ENCODE data around the gene COMMD7.

COMMD7 gene

DNA sequence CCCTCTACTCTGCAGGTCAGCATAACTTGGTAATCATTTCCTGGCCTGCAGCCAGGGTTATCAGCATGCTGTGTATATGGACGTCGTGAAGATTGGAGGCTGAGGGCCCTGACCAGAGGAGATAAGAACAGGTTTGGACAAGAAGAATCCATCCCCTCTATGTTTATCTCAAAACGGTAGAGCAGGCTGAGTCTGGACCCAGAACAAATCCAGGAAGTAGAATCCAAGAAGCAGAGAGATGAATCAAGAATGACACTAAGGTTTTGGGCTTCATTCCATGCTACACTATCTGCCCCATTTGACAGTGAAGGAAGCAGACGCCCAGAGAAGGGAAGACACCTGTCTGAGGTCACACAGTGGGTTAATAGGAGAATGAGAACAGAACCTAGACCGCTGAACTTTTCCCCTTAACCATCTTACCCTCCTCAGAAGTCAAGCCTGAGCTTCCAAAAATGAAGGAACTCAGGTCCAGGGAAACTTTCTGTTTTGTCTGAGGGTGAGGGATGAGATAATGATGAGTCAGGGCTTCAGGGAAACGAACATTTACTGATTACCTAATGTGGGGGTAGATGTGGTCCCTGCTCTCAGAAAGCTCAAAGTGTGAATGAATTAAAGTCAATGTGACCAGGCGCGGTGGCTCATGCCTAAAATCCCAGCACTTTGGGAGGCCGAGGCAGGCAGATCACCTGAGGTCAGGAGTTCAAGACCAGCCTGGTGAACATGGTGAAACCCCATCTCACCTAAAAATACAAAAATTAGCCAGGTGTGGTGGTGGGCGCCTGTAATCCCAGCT lies 9.4 kb upstream of the COMMD7 start:
- H3K27me3 ChIP-seq (ENCODE audit: insufficient read depth, low read length, poor library complexity) = no peaks in the 10 kb centered on the region
- H3K4me3 ChIP-seq (ENCODE audit: low read length) = no peak overlapping the region
- no peak overlapping the region for H2BK15ac ChIP-seq (replicated peaks; ENCODE audit: low read depth)
- no peak overlapping the region for H3K56ac ChIP-seq (ENCODE audit: low read length)
- H2BK120ac ChIP-seq (ENCODE audit: low read depth, low read length) = no peak overlapping the region
- H3K27ac ChIP-seq (ENCODE audit: low read depth, low read length) = no peak overlapping the region
- no peaks in the 10 kb centered on the region for H3K79me1 ChIP-seq (ENCODE audit: low read length)
- H3K4ac ChIP-seq (ENCODE audit: low read depth, low read length) = no peak overlapping the region
- no peak overlapping the region for H3K9ac ChIP-seq (ENCODE audit: low read length)
- H3K79me2 ChIP-seq (ENCODE audit: control insufficient read depth, insufficient read depth, low read length) = no peaks in the 10 kb centered on the region
- no CpG with 5 or more reads among the region's 10 CpGs for WGBS (ENCODE audit: extremely low coverage, insufficient coverage, low lambda C conversion rate)
- no peak for DNase-seq
- no peak overlapping the region for H2AK5ac ChIP-seq (ENCODE audit: low read length)
- no peak overlapping the region for H2BK5ac ChIP-seq (ENCODE audit: low read length)
- H3K4me2 ChIP-seq (ENCODE audit: low read length) = no peak overlapping the region
- no peak overlapping the region for H4K8ac ChIP-seq (ENCODE audit: low read depth, low read length)
- H3K4me1 ChIP-seq (ENCODE audit: control insufficient read depth, low read depth, low read length) = peaks cover 6% of the 10 kb centered on the region
- H3K23ac ChIP-seq (ENCODE audit: low read length) = no peak overlapping the region
- no peak overlapping the region for H4K5ac ChIP-seq (ENCODE audit: low read length)
- H3K18ac ChIP-seq (ENCODE audit: low read length) = no peak overlapping the region
- no peaks in the 10 kb centered on the region for H3K36me3 ChIP-seq (ENCODE audit: control insufficient read depth, insufficient read depth, low read length)

DNA sequence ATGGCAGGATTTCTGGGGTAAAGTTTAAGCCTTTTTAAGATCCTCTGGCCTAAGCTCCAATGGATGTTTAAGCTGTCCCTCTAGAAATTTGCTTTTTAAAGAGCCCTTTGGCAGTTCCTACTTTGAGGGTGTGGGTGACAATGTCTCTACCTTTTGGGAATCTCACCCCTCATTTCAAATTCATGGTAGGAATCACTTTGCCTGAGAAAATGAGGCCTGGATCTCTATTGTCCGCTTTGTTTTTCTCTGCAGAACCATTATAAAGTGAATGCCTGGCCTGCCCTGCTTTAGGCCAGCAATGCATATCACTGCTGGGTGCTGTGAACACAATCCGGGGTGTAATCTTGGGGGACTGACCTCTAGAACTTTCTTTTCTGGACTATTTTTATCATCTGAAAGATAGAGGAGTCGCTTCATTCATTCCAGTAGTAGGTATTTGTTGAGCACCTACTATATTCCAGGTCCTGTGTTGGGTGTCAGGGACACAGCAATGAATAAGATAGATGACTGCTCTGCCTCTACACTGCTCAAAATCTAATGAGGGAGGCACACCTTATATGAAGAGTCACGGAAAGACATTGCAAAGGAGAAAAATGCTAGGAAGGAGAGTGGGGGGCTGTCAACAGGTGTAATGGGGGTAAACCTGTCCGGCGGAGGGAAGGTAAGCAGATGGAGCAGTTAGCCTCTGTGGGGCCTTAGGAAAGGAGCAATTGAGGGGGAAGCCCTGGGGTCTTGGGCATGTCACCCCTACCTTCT lies 8.6 kb upstream of the COMMD7 start:
- no peak overlapping the region for H3K56ac ChIP-seq (ENCODE audit: low read length)
- H3K4me1 ChIP-seq (ENCODE audit: control insufficient read depth, low read depth, low read length) = peaks cover 6% of the 10 kb centered on the region
- H3K9ac ChIP-seq (ENCODE audit: low read length) = no peak overlapping the region
- H3K4me3 ChIP-seq (ENCODE audit: low read length) = no peak overlapping the region
- DNase-seq = no peak
- H3K79me2 ChIP-seq (ENCODE audit: control insufficient read depth, insufficient read depth, low read length) = no peaks in the 10 kb centered on the region
- no peak overlapping the region for H3K4me2 ChIP-seq (ENCODE audit: low read length)
- no peak overlapping the region for H4K5ac ChIP-seq (ENCODE audit: low read length)
- no peak overlapping the region for H2BK15ac ChIP-seq (replicated peaks; ENCODE audit: low read depth)
- no peak overlapping the region for H3K23ac ChIP-seq (ENCODE audit: low read length)
- no peaks in the 10 kb centered on the region for H3K27me3 ChIP-seq (ENCODE audit: insufficient read depth, low read length, poor library complexity)
- H2BK120ac ChIP-seq (ENCODE audit: low read depth, low read length) = no peak overlapping the region
- H2AK5ac ChIP-seq (ENCODE audit: low read length) = no peak overlapping the region
- H2BK5ac ChIP-seq (ENCODE audit: low read length) = no peak overlapping the region
- no CpG with 5 or more reads among the region's 6 CpGs for WGBS (ENCODE audit: extremely low coverage, insufficient coverage, low lambda C conversion rate)
- H3K36me3 ChIP-seq (ENCODE audit: control insufficient read depth, insufficient read depth, low read length) = no peaks in the 10 kb centered on the region
- H4K8ac ChIP-seq (ENCODE audit: low read depth, low read length) = no peak overlapping the region
- H3K18ac ChIP-seq (ENCODE audit: low read length) = no peak overlapping the region
- H3K27ac ChIP-seq (ENCODE audit: low read depth, low read length) = no peak overlapping the region
- no peak overlapping the region for H3K4ac ChIP-seq (ENCODE audit: low read depth, low read length)
- no peaks in the 10 kb centered on the region for H3K79me1 ChIP-seq (ENCODE audit: low read length)

DNA sequence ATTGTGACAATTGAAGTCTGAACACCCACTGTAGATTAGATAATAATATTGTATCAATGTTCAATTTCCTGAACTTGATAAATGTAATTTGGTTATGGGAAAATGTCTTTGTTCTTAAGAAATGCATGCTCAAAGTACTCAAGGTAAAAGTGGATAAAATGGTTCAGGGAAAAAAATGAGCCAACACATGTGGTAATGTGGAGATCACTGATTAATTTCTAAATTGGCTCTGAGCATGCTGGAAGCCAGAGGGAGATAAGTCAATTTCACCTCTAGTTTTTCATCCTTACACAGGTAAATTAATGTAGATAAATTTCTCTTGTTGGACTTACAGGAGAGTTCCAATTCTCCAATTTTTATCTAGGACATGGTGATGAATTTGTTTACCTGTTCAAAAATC lies 8.0 kb upstream of the COMMD7 start:
- no peak overlapping the region for H3K23ac ChIP-seq (ENCODE audit: low read length)
- no peak overlapping the region for H4K8ac ChIP-seq (ENCODE audit: low read depth, low read length)
- DNase-seq = no peak
- peak overlapping the region; percentile 34 for H3K56ac ChIP-seq (ENCODE audit: low read length)
- H3K79me1 ChIP-seq (ENCODE audit: low read length) = no peaks in the 10 kb centered on the region
- no peak overlapping the region for H3K27ac ChIP-seq (ENCODE audit: low read depth, low read length)
- H3K4me3 ChIP-seq (ENCODE audit: low read length) = no peak overlapping the region
- H2BK5ac ChIP-seq (ENCODE audit: low read length) = no peak overlapping the region
- H3K9ac ChIP-seq (ENCODE audit: low read length) = no peak overlapping the region
- H3K79me2 ChIP-seq (ENCODE audit: control insufficient read depth, insufficient read depth, low read length) = no peaks in the 10 kb centered on the region
- no peak overlapping the region for H3K18ac ChIP-seq (ENCODE audit: low read length)
- no peak overlapping the region for H3K4me2 ChIP-seq (ENCODE audit: low read length)
- H3K36me3 ChIP-seq (ENCODE audit: control insufficient read depth, insufficient read depth, low read length) = no peaks in the 10 kb centered on the region
- H3K27me3 ChIP-seq (ENCODE audit: insufficient read depth, low read length, poor library complexity) = no peaks in the 10 kb centered on the region
- no peak overlapping the region for H2AK5ac ChIP-seq (ENCODE audit: low read length)
- no peak overlapping the region for H2BK15ac ChIP-seq (replicated peaks; ENCODE audit: low read depth)
- no peak overlapping the region for H3K4ac ChIP-seq (ENCODE audit: low read depth, low read length)
- H2BK120ac ChIP-seq (ENCODE audit: low read depth, low read length) = no peak overlapping the region
- H3K4me1 ChIP-seq (ENCODE audit: control insufficient read depth, low read depth, low read length) = peaks cover 6% of the 10 kb centered on the region
- no peak overlapping the region for H4K5ac ChIP-seq (ENCODE audit: low read length)

DNA sequence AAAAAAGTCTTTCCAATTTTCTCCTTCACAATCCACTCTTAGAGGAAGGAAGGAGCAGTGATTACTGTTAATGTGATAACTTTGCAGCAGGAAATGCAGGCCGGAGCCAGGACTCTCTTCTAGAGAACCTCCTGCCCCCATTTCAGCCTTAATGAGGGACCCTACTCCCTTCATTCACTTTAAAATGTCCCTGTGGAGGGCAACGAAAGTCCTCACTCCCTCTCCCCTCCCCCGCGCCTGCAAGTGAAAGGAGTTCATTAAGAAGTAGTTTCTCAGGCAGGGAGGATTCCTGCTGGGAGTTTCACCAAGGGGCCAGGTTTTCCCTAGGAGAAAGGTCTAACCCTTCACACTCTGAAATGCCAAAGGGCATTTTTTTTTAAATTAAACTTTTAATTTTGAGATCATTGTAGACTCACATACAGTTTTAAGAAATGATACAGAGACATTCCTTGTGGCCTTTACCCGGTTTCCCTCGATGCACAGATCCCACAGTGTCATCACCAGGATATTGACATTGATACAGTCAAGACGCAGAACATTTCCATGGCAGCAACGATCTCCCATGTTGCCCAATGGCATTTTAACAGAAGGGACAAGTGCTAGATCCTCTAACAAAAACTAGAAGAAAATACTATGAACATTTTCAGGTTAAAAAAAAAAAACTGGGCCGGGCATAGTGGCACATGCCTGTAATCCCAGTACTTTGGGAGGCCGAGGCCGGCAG lies 6.8 kb upstream of the COMMD7 start:
- Histone ChIP-seq H2BK5ac (ENCODE audit: low read length) (peak overlapping the region; percentile 90), H2AK5ac (ENCODE audit: low read length) (no peak overlapping the region), H3K4ac (ENCODE audit: low read depth, low read length) (no peak overlapping the region), H3K4me1 (ENCODE audit: control insufficient read depth, low read depth, low read length) (peaks cover 6% of the 10 kb centered on the region), H3K36me3 (ENCODE audit: control insufficient read depth, insufficient read depth, low read length) (no peaks in the 10 kb centered on the region), H3K56ac (ENCODE audit: low read length) (peak overlapping the region; percentile 73), H2BK120ac (ENCODE audit: low read depth, low read length) (peak overlapping the region; percentile 69), H4K8ac (ENCODE audit: low read depth, low read length) (no peak overlapping the region), H4K5ac (ENCODE audit: low read length) (no peak overlapping the region), H3K4me3 (ENCODE audit: low read length) (no peak overlapping the region), H3K18ac (ENCODE audit: low read length) (peak overlapping the region; percentile 62), H3K4me2 (ENCODE audit: low read length) (no peak overlapping the region), H3K27me3 (ENCODE audit: insufficient read depth, low read length, poor library complexity) (no peaks in the 10 kb centered on the region), H3K79me1 (ENCODE audit: low read length) (no peaks in the 10 kb centered on the region), H3K27ac (ENCODE audit: low read depth, low read length) (peak overlapping the region; percentile 71), H3K23ac (ENCODE audit: low read length) (no peak overlapping the region), H3K79me2 (ENCODE audit: control insufficient read depth, insufficient read depth, low read length) (no peaks in the 10 kb centered on the region), H2BK15ac (replicated peaks; ENCODE audit: low read depth) (no peak overlapping the region), H3K9ac (ENCODE audit: low read length) (no peak overlapping the region)
- no CpG with 5 or more reads among the region's 11 CpGs for WGBS (ENCODE audit: extremely low coverage, insufficient coverage, low lambda C conversion rate)
- peak; percentile 88 for DNase-seq

DNA sequence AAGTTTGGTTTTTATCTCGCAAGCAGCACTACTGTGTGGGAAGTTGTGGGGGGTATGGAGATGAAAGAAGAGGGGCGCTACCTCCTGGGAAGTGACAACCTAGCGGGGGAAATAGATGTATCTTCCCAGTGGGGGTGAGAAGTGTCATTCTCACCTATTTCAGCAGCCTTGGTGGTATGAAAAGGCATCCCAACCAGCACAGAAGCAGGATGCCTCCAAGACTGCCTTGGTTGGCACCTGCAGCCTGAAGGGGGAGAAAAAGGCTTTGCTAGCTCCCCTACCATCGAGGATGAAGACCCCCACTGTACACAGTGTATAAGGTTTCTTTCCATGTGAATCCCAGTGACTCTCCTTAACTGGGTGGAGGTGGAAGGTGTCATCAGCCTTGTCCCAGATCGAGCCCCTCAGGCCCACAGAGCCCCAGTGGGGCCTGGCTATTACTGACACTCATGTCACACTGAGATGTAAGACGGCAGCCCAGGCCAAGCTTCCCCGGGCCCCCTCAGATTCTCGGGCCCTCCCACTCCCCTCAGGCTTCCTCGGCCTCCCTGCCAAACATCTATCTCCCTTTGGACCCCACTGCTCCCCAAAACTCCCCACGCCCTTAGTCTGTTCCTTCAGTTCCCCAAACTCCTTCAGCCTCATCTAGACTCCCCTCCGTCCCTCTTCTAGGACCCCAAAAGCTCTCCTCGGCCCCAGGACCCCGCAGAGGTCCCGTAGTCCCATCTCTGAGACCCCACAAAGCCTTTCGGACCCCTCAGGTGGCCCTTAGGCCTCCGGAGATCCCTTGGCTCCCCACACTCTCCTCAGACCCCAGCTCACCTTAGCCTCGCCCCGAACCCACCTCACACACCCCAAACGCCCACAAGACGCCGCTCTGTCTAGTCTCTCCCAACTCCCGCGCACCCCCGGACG lies 688 bp downstream of the COMMD7 start:
- H3K56ac ChIP-seq (ENCODE audit: low read length) = peak overlapping the region; percentile 90
- WGBS (ENCODE audit: extremely low coverage, insufficient coverage, low lambda C conversion rate) = no CpG with 5 or more reads among the region's 25 CpGs
- H3K4me3 ChIP-seq (ENCODE audit: low read length) = peak overlapping the region; percentile 35
- no peak overlapping the region for H2BK5ac ChIP-seq (ENCODE audit: low read length)
- H3K9ac ChIP-seq (ENCODE audit: low read length) = peak overlapping the region; percentile 67
- H3K27me3 ChIP-seq (ENCODE audit: insufficient read depth, low read length, poor library complexity) = no peaks in the 10 kb centered on the region
- peak overlapping the region; percentile 18 for H3K4me2 ChIP-seq (ENCODE audit: low read length)
- peak overlapping the region; percentile 90 for H4K8ac ChIP-seq (ENCODE audit: low read depth, low read length)
- no peak overlapping the region for H2AK5ac ChIP-seq (ENCODE audit: low read length)
- H3K23ac ChIP-seq (ENCODE audit: low read length) = peak overlapping the region; percentile 33
- peak; percentile 87 for DNase-seq
- H3K18ac ChIP-seq (ENCODE audit: low read length) = peak overlapping the region; percentile 96
- H4K5ac ChIP-seq (ENCODE audit: low read length) = no peak overlapping the region
- H3K79me2 ChIP-seq (ENCODE audit: control insufficient read depth, insufficient read depth, low read length) = peaks cover 14% of the 10 kb centered on the region
- H3K4me1 ChIP-seq (ENCODE audit: control insufficient read depth, low read depth, low read length) = peaks cover 5% of the 10 kb centered on the region
- peak overlapping the region; percentile 29 for H2BK15ac ChIP-seq (replicated peaks; ENCODE audit: low read depth)
- peak overlapping the region; percentile 93 for H2BK120ac ChIP-seq (ENCODE audit: low read depth, low read length)
- peak overlapping the region; percentile 93 for H3K4ac ChIP-seq (ENCODE audit: low read depth, low read length)
- no peaks in the 10 kb centered on the region for H3K36me3 ChIP-seq (ENCODE audit: control insufficient read depth, insufficient read depth, low read length)
- no peaks in the 10 kb centered on the region for H3K79me1 ChIP-seq (ENCODE audit: low read length)
- peak overlapping the region; percentile 74 for H3K27ac ChIP-seq (ENCODE audit: low read depth, low read length)

Data from mesendoderm (in vitro differentiated cells).